ENCODE data around the gene CTDNEP1. TPM values are rescaled to one million over a fixed set of nuclear protein-coding genes. Genes with fewer than 3 reads are reported as not detected.

CTDNEP1 gene
- total and polyA plus RNA-seq, 7 experiments from 2014 or later: 38.3 to 173 (median 120) TPM

DNA sequence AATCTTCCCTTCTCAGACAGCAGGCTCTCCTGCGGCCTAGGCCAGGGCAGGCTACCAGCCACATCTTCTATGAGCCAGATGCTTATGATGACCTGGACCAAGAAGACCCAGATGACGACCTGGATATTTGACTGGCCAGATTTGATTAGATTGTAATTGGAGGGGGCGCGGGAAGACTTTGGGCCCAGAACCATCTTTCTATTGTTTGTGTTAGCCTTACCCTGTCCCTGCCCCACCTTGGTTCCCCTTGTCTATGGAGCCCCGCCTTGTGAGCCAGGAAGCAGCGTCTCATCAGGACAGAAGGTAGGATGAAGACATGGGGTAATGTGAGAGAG is 8.0 kb upstream of the CTDNEP1 start:
- H3K4me1 Mint-ChIP-seq: peaks cover 20 to 36% (median 28%) of the 10 kb centered on the region in 7 donors
- intact Hi-C loops (cut with micrococcal nuclease): no loop called here
- H3K4me1 ChIP-seq (ENCODE audit: control insufficient read depth in 2 of 2, insufficient read depth in 2 of 2, low read length in 2 of 2): peaks cover 13 to 19% of the 10 kb centered on the region in 2 donors
- H3K36me3 Mint-ChIP-seq: peaks cover 4 to 18% (median 6%) of the 10 kb centered on the region in 5 donors
- no peak overlapping the region for H3K4me3 ChIP-seq (ENCODE audit: low read length)
- DNase-seq (no peak), ATAC-seq (no peak)
- H3K9me3 Mint-ChIP-seq: peaks cover 0 to 2% (median 0%) of the 10 kb centered on the region in 11 donors
- H3K27me3 ChIP-seq (ENCODE audit: control insufficient read depth in 2 of 2, insufficient read depth in 2 of 2, low read length in 2 of 2): no peaks in the 10 kb centered on the region
- no peak overlapping the region for H3K27ac ChIP-seq (ENCODE audit: low read depth, low read length)
- H3K36me3 ChIP-seq (ENCODE audit: control insufficient read depth in 2 of 3, insufficient read depth in 3 of 3, low read length in 3 of 3): peaks cover 0 to 42% (median 0%) of the 10 kb centered on the region in 3 experiments
- CTCF ChIA-PET: interaction anchor here (1.5 kb wide), 1 partner anchor 37 kb away, joined by 4 read pairs; no protein-coding TSS in a partner anchor
- no peaks in the 10 kb centered on the region for H3K9me3 ChIP-seq (ENCODE audit: control insufficient read depth in 2 of 3, low read length in 3 of 3)
- H3K27ac Mint-ChIP-seq: peak overlapping the region in 4 of 9 donors; percentile 9 to 72 (median 32)
- H3K27me3 Mint-ChIP-seq: peaks cover 0 to 27% (median 14%) of the 10 kb centered on the region in 5 donors
- H3K4me3 Mint-ChIP-seq: peak overlapping the region in 2 of 10 donors; percentile 8 to 87
- POLR2A ChIA-PET: interaction anchor here (0.9 to 1.2 kb wide), 3 partner anchors 45 to 77 kb away, joined by 4 read pairs; partner anchors contain the start of gene ACAP1

DNA sequence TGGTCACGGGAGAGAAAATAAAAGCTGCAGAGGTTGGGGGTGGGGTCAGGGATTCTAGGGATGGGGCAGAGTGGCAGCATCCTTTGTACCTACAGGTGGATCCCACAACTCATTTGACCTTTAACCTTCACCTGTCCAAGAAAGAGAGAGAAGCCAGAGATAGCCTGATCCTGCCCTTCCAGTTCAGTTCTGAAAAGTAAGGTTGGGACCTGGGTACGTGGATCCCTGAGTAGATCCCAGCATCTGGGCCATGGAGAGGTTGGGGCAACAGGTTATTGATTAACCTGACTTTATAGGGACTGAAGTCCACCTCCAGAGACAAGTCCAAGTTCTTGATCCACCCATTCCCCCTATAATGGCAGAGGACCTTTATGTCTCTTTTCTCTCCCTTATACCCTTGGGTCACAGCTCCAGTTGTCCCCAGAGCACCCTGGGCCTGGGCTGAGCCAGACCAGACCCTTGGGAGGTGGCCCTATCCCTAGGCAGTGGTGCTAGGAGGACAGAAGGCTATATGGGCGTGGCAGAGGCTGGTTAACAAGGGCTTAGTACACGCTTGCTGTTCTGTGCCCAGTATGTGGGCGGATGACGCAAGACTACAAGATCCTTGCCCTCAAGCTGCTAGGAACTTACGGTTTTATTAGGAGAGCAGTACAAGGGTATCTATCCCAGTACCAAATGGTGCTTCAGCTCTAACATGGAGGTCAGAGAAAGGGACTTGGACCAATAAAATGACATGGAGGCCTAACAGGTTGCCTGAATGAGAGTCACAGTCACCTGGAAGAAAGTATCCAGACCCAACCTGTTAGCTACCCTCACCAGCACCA is 7.4 kb upstream of the CTDNEP1 start:
- intact Hi-C loops (cut with micrococcal nuclease): no loop called here
- H3K36me3 Mint-ChIP-seq: peaks cover 4 to 19% (median 6%) of the 10 kb centered on the region in 5 donors
- Histone ChIP-seq H3K36me3 (ENCODE audit: control insufficient read depth in 2 of 3, insufficient read depth in 3 of 3, low read length in 3 of 3) (peaks cover 0 to 46% (median 0%) of the 10 kb centered on the region in 3 experiments), H3K4me1 (ENCODE audit: control insufficient read depth in 2 of 2, insufficient read depth in 2 of 2, low read length in 2 of 2) (peaks cover 13 to 19% of the 10 kb centered on the region in 2 donors), H3K4me3 (ENCODE audit: low read length) (no peak overlapping the region), H3K27ac (ENCODE audit: low read depth, low read length) (no peak overlapping the region), H3K9me3 (ENCODE audit: control insufficient read depth in 2 of 3, low read length in 3 of 3) (no peaks in the 10 kb centered on the region), H3K27me3 (ENCODE audit: control insufficient read depth in 2 of 2, insufficient read depth in 2 of 2, low read length in 2 of 2) (no peaks in the 10 kb centered on the region)
- DNase-seq: no peak
- peaks cover 0 to 21% (median 12%) of the 10 kb centered on the region in 5 donors for H3K27me3 Mint-ChIP-seq
- peaks cover 0 to 2% (median 0%) of the 10 kb centered on the region in 11 donors for H3K9me3 Mint-ChIP-seq
- ChIA-PET CTCF (interaction anchor here (1.5 kb wide), 1 partner anchor 38 kb away, joined by 4 read pairs; no protein-coding TSS in a partner anchor), POLR2A (interaction anchor here (0.7 to 1.1 kb wide), 2 partner anchors 37 to 45 kb away, joined by 3 to 4 read pairs; no protein-coding TSS in a partner anchor)
- peak overlapping the region in 2 of 10 donors; percentile 8 to 87 for H3K4me3 Mint-ChIP-seq
- peak overlapping the region in 5 of 9 donors; percentile 9 to 67 (median 49) for H3K27ac Mint-ChIP-seq
- no peak for ATAC-seq
- peaks cover 19 to 37% (median 30%) of the 10 kb centered on the region in 7 donors for H3K4me1 Mint-ChIP-seq

DNA sequence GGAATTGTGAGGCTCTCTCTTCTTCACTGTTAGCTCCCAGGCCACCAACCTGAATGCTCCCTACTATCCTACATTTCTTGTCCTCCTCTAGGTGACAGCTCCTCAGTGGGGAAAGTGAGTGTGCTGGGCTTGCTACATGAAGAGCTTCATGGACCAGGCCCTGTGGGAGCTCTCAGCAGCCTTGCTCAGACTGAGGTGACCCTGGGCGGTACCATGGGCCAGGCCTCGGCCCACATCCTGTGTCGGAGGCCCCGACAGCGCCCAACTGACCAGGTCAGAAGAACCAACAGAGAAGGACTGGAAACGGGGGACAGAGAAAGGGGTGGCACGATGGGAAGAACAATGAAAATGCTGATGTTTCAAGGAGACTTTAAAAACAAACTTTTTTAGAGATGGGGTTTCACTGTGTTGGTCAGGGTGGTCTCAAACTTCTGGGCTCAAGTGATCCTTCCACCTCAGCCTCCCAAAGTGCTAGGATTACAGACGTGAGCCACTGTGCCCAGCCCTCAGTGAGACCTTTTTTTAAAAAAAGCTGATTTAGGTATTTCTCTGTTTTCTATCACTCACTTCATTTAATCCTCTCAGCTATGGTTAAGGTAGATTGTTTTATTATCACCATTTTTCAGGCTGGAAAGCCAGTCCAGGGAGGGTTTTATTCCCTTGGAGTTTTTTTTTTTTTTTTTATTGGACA is 5.4 kb upstream of the CTDNEP1 start:
- no peaks in the 10 kb centered on the region for H3K27me3 ChIP-seq (ENCODE audit: control insufficient read depth in 2 of 2, insufficient read depth in 2 of 2, low read length in 2 of 2)
- POLR2A ChIA-PET: interaction anchor here (1.0 kb wide), 1 partner anchor 59 kb away, joined by 3 read pairs; the partner anchor contains the start of gene GPS2
- ATAC-seq (no peak), DNase-seq (no peak)
- CTCF ChIA-PET: interaction anchor here (0.7 to 1.2 kb wide), 2 partner anchors 39 to 348 kb away, joined by 3 read pairs; no protein-coding TSS in a partner anchor
- no peak overlapping the region for H3K4me3 Mint-ChIP-seq
- peaks cover 10 to 34% (median 27%) of the 10 kb centered on the region in 7 donors for H3K4me1 Mint-ChIP-seq
- H3K27me3 Mint-ChIP-seq: peaks cover 0 to 5% (median 0%) of the 10 kb centered on the region in 5 donors
- peaks cover 0 to 46% (median 0%) of the 10 kb centered on the region in 3 experiments for H3K36me3 ChIP-seq (ENCODE audit: control insufficient read depth in 2 of 3, insufficient read depth in 3 of 3, low read length in 3 of 3)
- peak overlapping the region in 4 of 9 donors; percentile 4 to 55 (median 30) for H3K27ac Mint-ChIP-seq
- no peak overlapping the region for H3K4me3 ChIP-seq (ENCODE audit: low read length)
- H3K9me3 ChIP-seq (ENCODE audit: control insufficient read depth in 2 of 3, low read length in 3 of 3): no peaks in the 10 kb centered on the region
- H3K36me3 Mint-ChIP-seq: peaks cover 4 to 19% (median 6%) of the 10 kb centered on the region in 5 donors
- H3K4me1 ChIP-seq (ENCODE audit: control insufficient read depth in 2 of 2, insufficient read depth in 2 of 2, low read length in 2 of 2): peaks cover 10 to 13% of the 10 kb centered on the region in 2 donors
- no peak overlapping the region for H3K27ac ChIP-seq (ENCODE audit: low read depth, low read length)
- intact Hi-C loops (cut with micrococcal nuclease): no loop called here
- no peaks in the 10 kb centered on the region for H3K9me3 Mint-ChIP-seq

DNA sequence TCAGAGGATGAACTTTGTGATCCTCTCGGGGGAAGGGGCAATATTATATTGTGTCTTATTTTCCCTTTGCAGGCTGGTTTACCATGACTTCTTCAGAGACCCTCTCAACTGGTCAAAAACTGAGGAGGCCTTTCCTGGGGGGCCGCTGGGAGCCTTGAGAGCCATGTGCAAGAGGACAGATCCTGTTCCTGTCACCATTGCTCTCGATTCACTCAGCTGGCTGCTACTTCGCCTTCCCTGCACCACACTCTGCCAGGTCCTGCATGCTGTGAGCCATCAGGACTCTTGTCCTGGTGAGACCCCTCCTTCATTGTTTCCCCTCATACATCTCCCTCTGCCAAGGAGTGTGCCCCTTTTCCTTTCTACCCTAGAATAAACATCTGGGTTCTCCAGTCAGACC is 3.0 kb upstream of the CTDNEP1 start:
- intact Hi-C loops (cut with micrococcal nuclease): loop anchor here (5.0 kb wide), 3 partner anchors 148 to 433 kb away; partner anchors contain the start of genes FGF11 (in 1 of the 2), TMEM102 (in 1 of the 2), TMEM256 (in 1 of the 2) and TP53 (in 1 of the 2)
- peaks cover 4 to 19% (median 6%) of the 10 kb centered on the region in 5 donors for H3K36me3 Mint-ChIP-seq
- H3K27me3 Mint-ChIP-seq: peaks cover 0 to 4% (median 0%) of the 10 kb centered on the region in 5 donors
- H3K27ac Mint-ChIP-seq: peak overlapping the region in 3 of 9 donors; percentile 14 to 66 (median 45)
- ChIA-PET CTCF (no interaction called here), POLR2A (interaction anchor here (0.7 to 1.4 kb wide), 5 partner anchors 12 to 382 kb away, joined by 3 to 6 read pairs (median 4); partner anchors contain the start of genes NEURL4 and PHF23)
- Histone ChIP-seq H3K4me1 (ENCODE audit: control insufficient read depth in 2 of 2, insufficient read depth in 2 of 2, low read length in 2 of 2) (peaks cover 20 to 23% of the 10 kb centered on the region in 2 donors), H3K27me3 (ENCODE audit: control insufficient read depth in 2 of 2, insufficient read depth in 2 of 2, low read length in 2 of 2) (no peaks in the 10 kb centered on the region), H3K36me3 (ENCODE audit: control insufficient read depth in 2 of 3, insufficient read depth in 3 of 3, low read length in 3 of 3) (peaks cover 0 to 50% (median 0%) of the 10 kb centered on the region in 3 experiments), H3K9me3 (ENCODE audit: control insufficient read depth in 2 of 3, low read length in 3 of 3) (no peaks in the 10 kb centered on the region), H3K4me3 (ENCODE audit: low read length) (no peak overlapping the region), H3K27ac (ENCODE audit: low read depth, low read length) (no peak overlapping the region)
- no peaks in the 10 kb centered on the region for H3K9me3 Mint-ChIP-seq
- no peak for ATAC-seq
- no peak for DNase-seq
- H3K4me1 Mint-ChIP-seq: peaks cover 22 to 39% (median 36%) of the 10 kb centered on the region in 7 donors
- peak overlapping the region in 1 of 10 donors; percentile 14 for H3K4me3 Mint-ChIP-seq

DNA sequence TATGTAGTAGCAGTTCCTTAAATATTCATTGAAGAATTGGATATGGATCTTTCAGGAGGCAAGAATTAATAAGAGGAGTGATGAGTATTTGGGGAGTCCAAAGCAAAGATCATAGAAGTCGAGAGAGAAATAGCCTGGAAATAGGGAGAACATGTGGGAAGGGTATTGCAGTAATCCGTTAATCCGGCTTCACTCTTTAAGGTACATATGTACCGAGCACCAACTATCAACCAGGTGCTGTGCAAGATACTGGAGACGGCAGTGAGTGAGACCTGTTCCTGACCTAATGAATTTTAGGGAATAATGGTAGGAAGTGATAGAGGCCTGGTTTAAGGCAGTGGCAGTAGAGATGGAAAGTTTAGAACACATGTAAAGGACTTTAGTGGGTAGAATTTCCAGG is 1.5 kb upstream of the CTDNEP1 start:
- no peaks in the 10 kb centered on the region for H3K9me3 ChIP-seq (ENCODE audit: control insufficient read depth in 2 of 3, low read length in 3 of 3)

More for the DNA sequence above, 1.5 kb upstream of the CTDNEP1 start:
- Mint-ChIP-seq H3K36me3 (peaks cover 4 to 19% (median 6%) of the 10 kb centered on the region in 5 donors), H3K4me3 (peak overlapping the region; percentile 82 to 98 (median 94)), H3K9me3 (no peaks in the 10 kb centered on the region), H3K27me3 (peaks cover 0 to 4% (median 0%) of the 10 kb centered on the region in 5 donors), H3K27ac (peak overlapping the region; percentile 95 to 100 (median 99)), H3K4me1 (peaks cover 29 to 51% (median 42%) of the 10 kb centered on the region in 7 donors)
- no peak for ATAC-seq
- ChIA-PET CTCF (no interaction called here), POLR2A (interaction anchor here (1.4 kb wide), 1 partner anchor 43 kb away, joined by 6 read pairs; no protein-coding TSS in a partner anchor)
- DNase-seq: no peak
- H3K27me3 ChIP-seq (ENCODE audit: control insufficient read depth in 2 of 2, insufficient read depth in 2 of 2, low read length in 2 of 2): no peaks in the 10 kb centered on the region
- H3K36me3 ChIP-seq (ENCODE audit: control insufficient read depth in 2 of 3, insufficient read depth in 3 of 3, low read length in 3 of 3): peaks cover 0 to 43% (median 0%) of the 10 kb centered on the region in 3 experiments
- peak overlapping the region; percentile 91 for H3K4me3 ChIP-seq (ENCODE audit: low read length)
- peak overlapping the region; percentile 94 for H3K27ac ChIP-seq (ENCODE audit: low read depth, low read length)
- intact Hi-C loops (cut with micrococcal nuclease): loop anchor here (2.0 to 5.0 kb wide), 5 partner anchors 149 to 592 kb away; partner anchors contain the start of genes FGF11 (in 1 of the 2), TMEM102 (in 1 of the 2), TMEM256 (in 1 of the 2) and TP53 (in 1 of the 2)
- peaks cover 22 to 32% of the 10 kb centered on the region in 2 donors for H3K4me1 ChIP-seq (ENCODE audit: control insufficient read depth in 2 of 2, insufficient read depth in 2 of 2, low read length in 2 of 2)

Data from naive thymus-derived CD4-positive, alpha-beta T cell (primary cell).